Embryonic facial prominence (tissue), 1 donor: ENCODE results near the gene SLC66A3.

ENCODE experiments used
- DNase-seq: peaks from one replicate; pipeline ENCODE4 v3.0.0-alpha.2; 2016; ENCODE audit errors: extremely low spot score

Gene SLC66A3

GRCh38 chr2:11213975-11214374, 58.7 kb downstream of the SLC66A3 start:
- no peak for DNase-seq

GRCh38 chr2:11214770-11215169, 59.5 kb downstream of the SLC66A3 start:
- no peak for DNase-seq

GRCh38 chr2:11215407-11215806, 60.1 kb downstream of the SLC66A3 start:
- DNase-seq: no peak

- no peak for DNase-seq
These were observed 65.2 kb downstream of the SLC66A3 start for GRCh38 chr2:11220445-11220844.

GRCh38 chr2:11222845-11223244, 67.6 kb downstream of the SLC66A3 start:
- DNase-seq: no peak

- no peak for DNase-seq
These were observed 69.6 kb downstream of the SLC66A3 start for GRCh38 chr2:11224887-11225286.

- no peak for DNase-seq
These were observed 72.3 kb downstream of the SLC66A3 start for GRCh38 chr2:11227595-11227994.
